GM21381 (cell line): ENCODE measurements around the gene ABI2.

Experiments used
- ATAC-seq: cut with Tn5 transposase; IDR thresholded peaks from one replicate; pipeline ENCODE4 v1.9.1; 2021; ENCODE audit warnings: mild to moderate bottlenecking, moderate library complexity; ENCODE audit not compliant: unreplicated experiment

ABI2 gene

DNA sequence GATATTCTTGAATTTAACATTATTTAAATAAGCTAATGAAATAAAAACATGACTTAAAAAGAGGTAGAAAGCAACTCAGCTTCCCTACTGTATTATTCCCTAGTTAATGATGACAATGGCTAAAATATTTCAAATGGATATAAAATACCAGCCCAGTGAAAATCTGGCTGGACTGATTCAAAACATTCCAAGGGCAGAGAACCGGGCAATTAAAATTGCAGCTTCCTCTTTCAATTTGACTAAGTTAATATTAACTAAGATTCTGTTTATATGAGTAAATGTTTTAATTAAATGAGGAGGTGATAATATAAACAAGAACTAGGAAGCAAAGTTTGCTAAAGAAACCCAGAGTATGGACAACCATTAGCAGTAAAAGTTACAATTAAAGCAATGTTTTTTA lies 141.4 kb downstream of the ABI2 start:
- no peak for ATAC-seq

GRCh38 chr2:203470371-203470770 lies 142.2 kb downstream of the ABI2 start:
- ATAC-seq = no peak

DNA sequence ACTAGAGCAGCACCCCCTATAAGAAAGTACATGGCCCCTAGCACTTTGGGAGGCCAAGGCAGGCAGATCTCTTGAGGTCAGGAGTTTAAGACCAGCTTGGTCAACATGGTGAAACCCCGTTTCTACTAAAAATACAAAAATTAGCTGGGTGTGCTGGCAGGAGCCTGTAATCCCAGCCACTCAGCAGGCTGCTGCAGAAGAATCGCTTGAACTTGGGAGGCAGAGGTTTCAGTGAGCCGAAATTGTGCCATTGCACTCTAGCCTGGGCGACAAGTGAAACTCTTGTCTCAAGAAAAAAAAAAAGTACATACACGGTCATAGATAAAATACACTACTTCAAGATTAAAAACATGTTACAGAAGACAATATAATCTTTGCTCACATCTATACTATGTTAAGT lies 143.1 kb downstream of the ABI2 start:
- no peak for ATAC-seq

DNA sequence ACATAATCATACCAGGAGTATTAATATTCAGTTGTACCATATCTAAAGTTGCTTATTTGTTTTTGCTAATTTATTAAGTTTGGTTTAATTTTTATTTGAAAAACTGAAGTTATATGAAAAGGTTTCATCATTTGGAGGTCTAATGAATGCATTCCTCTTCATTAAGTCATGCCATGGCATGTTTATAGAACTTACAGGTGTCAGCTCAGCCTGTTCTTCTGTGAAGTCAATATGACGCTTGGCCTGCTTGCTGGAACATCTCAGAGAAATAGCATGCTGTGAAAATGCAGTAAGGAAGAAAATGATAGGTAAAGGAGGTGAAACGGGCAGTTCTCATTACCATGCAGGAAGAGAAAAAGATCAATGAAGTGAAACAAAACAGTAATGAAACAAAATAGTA lies 148.7 kb downstream of the ABI2 start:
- no peak for ATAC-seq

GRCh38 chr2:203480623-203481022 lies 152.4 kb downstream of the ABI2 start:
- no peak for ATAC-seq

DNA sequence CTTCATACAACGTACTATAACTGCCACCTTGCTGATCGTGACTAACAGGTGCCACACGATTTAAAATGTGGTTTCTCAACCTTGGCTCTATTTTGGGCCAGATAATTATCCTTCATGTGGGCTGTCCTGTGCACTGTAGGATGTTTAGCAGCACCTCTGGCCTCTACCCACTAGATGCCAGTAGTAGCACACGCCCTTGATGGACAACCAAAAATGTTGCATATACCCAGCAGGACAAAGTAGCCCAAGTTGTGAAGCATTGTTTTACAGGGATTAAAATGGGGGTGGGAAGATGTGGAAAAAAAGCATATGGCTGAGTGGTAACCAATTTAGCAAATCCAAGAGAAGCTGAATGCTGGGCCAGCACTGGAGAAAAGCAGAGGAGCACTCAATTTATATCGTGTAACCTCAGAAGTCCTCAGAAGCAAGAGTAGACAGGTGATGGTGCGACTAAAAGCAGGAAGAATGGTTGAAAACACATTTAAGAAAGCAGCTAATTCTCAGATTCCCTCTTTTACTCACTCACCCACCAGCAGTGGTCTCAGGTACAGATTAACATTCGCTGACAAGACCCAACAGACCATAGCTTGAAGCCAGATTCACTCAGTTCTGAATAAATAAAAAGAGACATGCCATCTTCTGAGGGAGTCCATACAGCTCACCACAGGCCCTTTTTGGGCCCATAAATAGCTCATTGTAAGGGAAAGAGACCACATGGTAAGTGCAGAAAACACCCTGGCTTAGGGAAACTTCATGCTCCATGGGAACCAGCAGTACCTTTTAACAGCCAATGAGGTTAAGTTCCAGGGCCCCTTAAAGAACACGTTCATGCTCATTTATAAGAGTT lies 156.3 kb downstream of the ABI2 start:
- ATAC-seq = no peak

GRCh38 chr2:203489531-203489930 lies 161.3 kb downstream of the ABI2 start:
- ATAC-seq = no peak

GRCh38 chr2:203490391-203490790 lies 162.2 kb downstream of the ABI2 start:
- no peak for ATAC-seq

- no peak for ATAC-seq
Observed at GRCh38 chr2:203492965-203493364, 164.8 kb downstream of the ABI2 start.
